RPMI7951 (cell line): Measurements from ENCODE around the gene NECTIN2. TPM values are rescaled to one million over a fixed set of nuclear protein-coding genes. Genes with fewer than 3 reads are reported as not detected.
"Not testable (repeated sequence)": the region's sequence is repeated elsewhere in the genome, so short reads cannot be mapped to it uniquely, and the experiment has no call there.

ENCODE experiments used
- DNase-seq: peaks from one replicate; pipeline ENCODE4 v3.0.0-alpha.2; 2012; ENCODE audit warnings: low read depth
- total RNA-seq: library from RNA; depleted of rRNA; stranded (reverse); fragments of >200 nt; shearing (Covaris generic); gene quantifications from 2 replicates; pipeline ENCODE4 v1.2.3, GENCODE V29; 2014; rRNA removed

NECTIN2 gene
- total RNA-seq, 1 experiment from 2014 or later: 49.3 TPM

GRCh38 chr19:44908074-44908835 is 62.2 kb downstream of the NECTIN2 start:
- no peak for DNase-seq

GRCh38 chr19:44908836-44909261 is 62.8 kb downstream of the NECTIN2 start:
- DNase-seq: no peak

DNA sequence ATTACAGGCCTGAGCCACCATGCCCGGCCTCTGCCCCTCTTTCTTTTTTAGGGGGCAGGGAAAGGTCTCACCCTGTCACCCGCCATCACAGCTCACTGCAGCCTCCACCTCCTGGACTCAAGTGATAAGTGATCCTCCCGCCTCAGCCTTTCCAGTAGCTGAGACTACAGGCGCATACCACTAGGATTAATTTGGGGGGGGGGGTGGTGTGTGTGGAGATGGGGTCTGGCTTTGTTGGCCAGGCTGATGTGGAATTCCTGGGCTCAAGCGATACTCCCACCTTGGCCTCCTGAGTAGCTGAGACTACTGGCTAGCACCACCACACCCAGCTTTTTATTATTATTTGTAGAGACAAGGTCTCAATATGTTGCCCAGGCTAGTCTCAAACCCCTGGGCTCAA is 63.7 kb downstream of the NECTIN2 start:
- DNase-seq: no peak

DNA sequence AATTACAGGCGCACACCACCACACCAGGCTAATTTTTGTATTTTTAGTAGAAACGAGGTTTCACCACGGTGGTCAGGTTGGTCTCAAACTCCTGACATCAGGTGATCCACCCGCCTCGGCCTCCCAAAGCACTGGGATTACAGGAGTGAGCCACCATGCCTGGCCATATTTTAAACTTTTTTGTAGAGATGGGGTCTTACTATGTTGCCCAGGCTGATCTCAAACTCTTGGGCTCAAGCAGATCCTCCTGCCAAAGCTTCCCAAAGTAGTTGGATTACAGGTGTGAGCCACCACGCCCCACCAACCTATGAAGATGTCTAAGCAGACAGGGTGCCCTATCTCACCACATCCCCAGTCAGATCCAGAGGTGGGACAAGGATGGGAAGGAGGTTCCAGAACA is 65.8 kb downstream of the NECTIN2 start:
- not testable (repeated sequence) for DNase-seq

- DNase-seq: peak; percentile 48
These were observed 66.8 kb downstream of the NECTIN2 start for GRCh38 chr19:44912854-44913253.

- not testable (repeated sequence) for DNase-seq
These were observed 67.7 kb downstream of the NECTIN2 start for GRCh38 chr19:44913512-44914432.

DNA sequence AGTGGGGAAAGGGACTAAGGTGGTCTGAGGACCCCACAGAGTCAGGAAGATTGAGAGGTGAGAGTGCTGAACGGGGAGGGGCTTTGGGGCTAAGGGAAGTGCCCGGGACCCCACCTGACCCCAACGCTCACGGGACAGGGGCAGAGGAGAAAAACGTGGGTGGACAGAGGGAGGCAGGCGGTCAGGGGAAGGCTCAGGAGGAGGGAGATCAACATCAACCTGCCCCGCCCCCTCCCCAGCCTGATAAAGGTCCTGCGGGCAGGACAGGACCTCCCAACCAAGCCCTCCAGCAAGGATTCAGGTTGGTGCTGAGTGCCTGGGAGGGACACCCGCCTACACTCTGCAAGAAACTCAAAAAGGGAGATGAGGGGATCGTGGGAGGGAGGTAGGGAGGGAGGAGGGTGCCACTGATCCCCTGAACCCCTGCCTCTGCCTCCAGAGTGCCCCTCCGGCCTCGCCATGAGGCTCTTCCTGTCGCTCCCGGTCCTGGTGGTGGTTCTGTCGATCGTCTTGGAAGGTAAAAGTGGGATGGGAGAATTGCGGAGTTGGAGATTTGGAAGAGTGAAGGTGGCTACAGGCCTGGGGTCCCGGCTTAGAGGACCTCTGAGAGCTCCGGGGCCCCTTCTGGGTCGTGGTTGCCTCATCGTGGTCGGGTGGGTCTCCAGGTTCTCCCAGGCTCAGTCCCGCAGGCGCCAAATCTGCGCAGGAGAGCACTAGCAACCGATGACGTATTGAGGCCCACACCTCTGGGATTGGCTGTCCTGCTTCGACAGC is 68.5 kb downstream of the NECTIN2 start, which contains the start of gene APOC1:
Gene APOC1, plus strand, starts transcription at position 176 of the 774 bp plus-strand sequence. Its CDS starts 284 bp downstream, at position 460.
- peak; percentile 77 for DNase-seq

GRCh38 chr19:44924243-44924725 is 78.2 kb downstream of the NECTIN2 start:
- no peak for DNase-seq

DNA sequence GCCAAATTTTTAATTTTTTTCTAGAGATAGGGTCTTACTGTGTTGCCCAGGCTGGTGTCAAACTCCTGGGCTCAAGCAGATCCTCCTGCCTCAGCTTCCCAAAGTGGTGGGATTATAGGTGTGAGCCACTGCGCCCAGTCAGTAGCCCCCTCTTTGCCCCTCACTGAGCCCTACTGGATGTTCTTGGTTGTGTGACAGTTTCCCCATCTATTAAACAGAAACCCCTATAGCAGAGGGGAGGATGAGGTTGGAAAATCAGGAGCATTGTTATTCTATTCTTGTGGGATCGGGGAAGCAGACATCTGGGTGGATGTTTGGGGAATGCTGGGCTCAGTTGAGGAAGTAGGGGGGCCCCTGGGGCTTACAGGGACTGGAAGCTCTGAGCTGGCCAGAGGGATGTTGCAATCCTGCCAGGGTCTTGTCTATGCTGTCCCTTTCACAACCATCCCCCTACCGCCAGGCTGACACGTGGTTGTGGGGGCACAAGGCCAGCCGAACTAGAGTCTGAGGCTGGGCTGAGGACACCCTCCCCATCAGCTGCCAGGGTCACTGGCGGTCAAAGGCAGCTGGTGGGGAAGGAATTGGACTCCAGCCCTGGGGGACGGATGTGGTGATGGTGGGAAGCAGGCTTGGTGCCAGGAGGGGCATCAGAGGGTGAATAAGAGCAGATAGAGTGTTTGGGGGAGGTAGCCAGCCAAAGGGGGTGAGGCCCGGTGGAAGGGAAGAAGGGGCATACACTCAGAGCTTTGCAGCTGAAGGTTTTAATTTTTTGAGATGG is 79.2 kb downstream of the NECTIN2 start:
- DNase-seq: peak; percentile 80

DNA sequence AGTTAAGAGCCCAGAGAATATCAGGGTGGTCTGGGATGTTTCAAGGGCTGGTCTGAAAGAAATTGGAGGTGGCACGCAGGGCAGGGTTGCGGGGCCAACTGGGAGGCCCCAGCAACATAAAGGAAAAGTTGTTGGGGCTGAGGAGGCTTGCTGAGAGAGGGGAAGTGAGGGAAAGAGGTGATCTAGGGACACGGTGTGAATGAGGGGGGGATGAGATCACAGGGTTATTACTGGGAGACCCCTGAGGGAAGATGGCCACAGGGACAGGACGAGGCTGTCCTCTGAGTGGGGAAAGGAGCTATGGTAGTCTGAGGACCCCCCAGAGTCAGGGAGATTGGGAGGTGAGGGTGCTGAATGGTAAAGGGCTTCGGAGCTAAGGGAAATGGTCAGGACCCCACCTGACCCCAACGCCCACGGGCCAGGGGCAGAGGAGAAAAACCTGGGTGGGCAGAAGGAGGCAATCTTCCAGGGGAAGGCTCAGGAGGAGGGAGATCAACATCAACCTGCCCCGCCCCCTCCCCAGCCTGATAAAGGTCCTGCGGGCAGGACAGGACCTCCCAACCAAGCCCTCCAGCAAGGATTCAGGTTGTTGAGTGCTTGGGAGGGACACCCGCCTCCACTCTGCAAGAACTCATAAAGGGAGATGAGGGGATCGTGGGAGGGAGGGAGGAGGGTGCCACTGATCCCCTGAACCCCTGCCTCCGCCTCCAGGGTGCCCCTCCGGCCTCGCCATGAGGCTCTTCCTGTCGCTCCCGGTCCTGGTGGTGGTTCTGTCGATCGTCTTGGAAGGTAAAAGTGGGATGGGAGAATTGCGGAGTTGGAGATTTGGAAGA is 80.4 kb downstream of the NECTIN2 start:
- DNase-seq: not testable (repeated sequence)

DNA sequence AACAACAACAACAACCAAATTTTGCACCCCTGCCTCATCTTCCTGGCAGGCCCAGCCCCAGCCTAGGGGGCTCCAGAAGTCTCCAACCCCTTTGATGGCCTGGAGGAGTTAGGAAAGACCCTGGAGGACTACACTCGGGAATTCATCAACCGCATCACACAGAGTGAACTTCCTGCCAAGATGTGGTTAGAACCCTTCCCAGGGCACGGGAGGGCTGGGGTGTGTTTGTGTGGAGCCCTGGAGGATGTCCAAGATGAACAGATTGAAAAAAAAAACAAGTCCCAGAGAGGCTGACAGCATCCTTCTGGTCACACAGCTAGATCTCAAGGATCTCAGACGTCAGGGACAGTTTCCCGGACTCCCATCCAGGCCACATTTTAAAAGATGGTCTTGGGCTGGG is 81.6 kb downstream of the NECTIN2 start:
- peak; percentile 56 for DNase-seq

- DNase-seq: no peak
These were observed 84.0 kb downstream of the NECTIN2 start for GRCh38 chr19:44930088-44930487.

GRCh38 chr19:44931541-44931940 is 85.4 kb downstream of the NECTIN2 start:
- DNase-seq: no peak

Other genes with a start within 250 kb of the NECTIN2 start
- not detected in 2 replicates for gene IGSF23, start 232.7 kb upstream of the NECTIN2 start, total RNA-seq
- gene PVR, start 202.4 kb upstream of the NECTIN2 start, total RNA-seq: 34.2 and 35.7 TPM in 2 replicates
- 0.12 and 0.20 TPM in 2 replicates for gene CEACAM19, start 174.8 kb upstream of the NECTIN2 start, total RNA-seq
- 0.20 TPM in 1 of 2 replicates, not detected in the other for gene CEACAM16, start 147.1 kb upstream of the NECTIN2 start, total RNA-seq
- gene BCL3, start 97.6 kb upstream of the NECTIN2 start, total RNA-seq: 21.8 and 22.6 TPM in 2 replicates
- not detected in 2 replicates for gene CBLC, start 68.4 kb upstream of the NECTIN2 start, total RNA-seq
- gene BCAM, start 37.2 kb upstream of the NECTIN2 start, total RNA-seq: 4.6 and 5.7 TPM in 2 replicates
- 75.2 and 141 TPM in 2 replicates for gene TOMM40, start 45.0 kb downstream of the NECTIN2 start, total RNA-seq
- gene APOE, start 59.5 kb downstream of the NECTIN2 start, total RNA-seq: 6.1 and 8.5 TPM in 2 replicates
- gene APOC1, start 68.3 kb downstream of the NECTIN2 start, total RNA-seq: 1.3 and 1.8 TPM in 2 replicates
- not detected in 2 replicates for gene APOC4, start 95.9 kb downstream of the NECTIN2 start, total RNA-seq
- not detected in 2 replicates for gene APOC2, start 99.8 kb downstream of the NECTIN2 start, total RNA-seq
- gene CLPTM1, start 109.1 kb downstream of the NECTIN2 start, total RNA-seq: 35.0 and 52.5 TPM in 2 replicates
- gene RELB, start 155.2 kb downstream of the NECTIN2 start, total RNA-seq: 7.2 and 9.9 TPM in 2 replicates
- 11.5 and 12.1 TPM in 2 replicates for gene CLASRP, start 192.7 kb downstream of the NECTIN2 start, total RNA-seq
- 0.48 and 0.59 TPM in 2 replicates for gene ZNF296, start 230.2 kb downstream of the NECTIN2 start, total RNA-seq
- 55.1 and 62.7 TPM in 2 replicates for gene GEMIN7, start 233.0 kb downstream of the NECTIN2 start, total RNA-seq
- 17.2 and 30.5 TPM in 2 replicates for gene PPP1R37, start 246.9 kb downstream of the NECTIN2 start, total RNA-seq